ENCODE results near the gene C17orf75.

- TF ChIP-seq, protein P1, sequence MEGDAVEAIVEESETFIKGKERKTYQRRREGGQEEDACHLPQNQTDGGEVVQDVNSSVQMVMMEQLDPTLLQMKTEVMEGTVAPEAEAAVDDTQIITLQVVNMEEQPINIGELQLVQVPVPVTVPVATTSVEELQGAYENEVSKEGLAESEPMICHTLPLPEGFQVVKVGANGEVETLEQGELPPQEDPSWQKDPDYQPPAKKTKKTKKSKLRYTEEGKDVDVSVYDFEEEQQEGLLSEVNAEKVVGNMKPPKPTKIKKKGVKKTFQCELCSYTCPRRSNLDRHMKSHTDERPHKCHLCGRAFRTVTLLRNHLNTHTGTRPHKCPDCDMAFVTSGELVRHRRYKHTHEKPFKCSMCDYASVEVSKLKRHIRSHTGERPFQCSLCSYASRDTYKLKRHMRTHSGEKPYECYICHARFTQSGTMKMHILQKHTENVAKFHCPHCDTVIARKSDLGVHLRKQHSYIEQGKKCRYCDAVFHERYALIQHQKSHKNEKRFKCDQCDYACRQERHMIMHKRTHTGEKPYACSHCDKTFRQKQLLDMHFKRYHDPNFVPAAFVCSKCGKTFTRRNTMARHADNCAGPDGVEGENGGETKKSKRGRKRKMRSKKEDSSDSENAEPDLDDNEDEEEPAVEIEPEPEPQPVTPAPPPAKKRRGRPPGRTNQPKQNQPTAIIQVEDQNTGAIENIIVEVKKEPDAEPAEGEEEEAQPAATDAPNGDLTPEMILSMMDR (IDR thresholded peaks at IDR 0.05 in 2 of 3, conservative IDR thresholded peaks at IDR 0.05 in 1 of 3; ENCODE audit: borderline replicate concordance in 1 of 3, insufficient read depth in 1 of 3, low read depth in 2 of 3, low read length in 2 of 3), result no peak
- TF ChIP-seq, protein P2, sequence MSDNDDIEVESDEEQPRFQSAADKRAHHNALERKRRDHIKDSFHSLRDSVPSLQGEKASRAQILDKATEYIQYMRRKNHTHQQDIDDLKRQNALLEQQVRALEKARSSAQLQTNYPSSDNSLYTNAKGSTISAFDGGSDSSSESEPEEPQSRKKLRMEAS (IDR thresholded peaks at IDR 0.05), result no peak
- TF ChIP-seq POLR2AphosphoS5 (IDR thresholded peaks at IDR 0.05; ENCODE audit: low read depth, low read length), result no peak
- no peak for TF ChIP-seq POLR2A (IDR thresholded peaks at IDR 0.05; ENCODE audit: borderline replicate concordance, extremely low read depth, insufficient read depth, insufficient read length)
- TF ChIP-seq, protein P3, sequence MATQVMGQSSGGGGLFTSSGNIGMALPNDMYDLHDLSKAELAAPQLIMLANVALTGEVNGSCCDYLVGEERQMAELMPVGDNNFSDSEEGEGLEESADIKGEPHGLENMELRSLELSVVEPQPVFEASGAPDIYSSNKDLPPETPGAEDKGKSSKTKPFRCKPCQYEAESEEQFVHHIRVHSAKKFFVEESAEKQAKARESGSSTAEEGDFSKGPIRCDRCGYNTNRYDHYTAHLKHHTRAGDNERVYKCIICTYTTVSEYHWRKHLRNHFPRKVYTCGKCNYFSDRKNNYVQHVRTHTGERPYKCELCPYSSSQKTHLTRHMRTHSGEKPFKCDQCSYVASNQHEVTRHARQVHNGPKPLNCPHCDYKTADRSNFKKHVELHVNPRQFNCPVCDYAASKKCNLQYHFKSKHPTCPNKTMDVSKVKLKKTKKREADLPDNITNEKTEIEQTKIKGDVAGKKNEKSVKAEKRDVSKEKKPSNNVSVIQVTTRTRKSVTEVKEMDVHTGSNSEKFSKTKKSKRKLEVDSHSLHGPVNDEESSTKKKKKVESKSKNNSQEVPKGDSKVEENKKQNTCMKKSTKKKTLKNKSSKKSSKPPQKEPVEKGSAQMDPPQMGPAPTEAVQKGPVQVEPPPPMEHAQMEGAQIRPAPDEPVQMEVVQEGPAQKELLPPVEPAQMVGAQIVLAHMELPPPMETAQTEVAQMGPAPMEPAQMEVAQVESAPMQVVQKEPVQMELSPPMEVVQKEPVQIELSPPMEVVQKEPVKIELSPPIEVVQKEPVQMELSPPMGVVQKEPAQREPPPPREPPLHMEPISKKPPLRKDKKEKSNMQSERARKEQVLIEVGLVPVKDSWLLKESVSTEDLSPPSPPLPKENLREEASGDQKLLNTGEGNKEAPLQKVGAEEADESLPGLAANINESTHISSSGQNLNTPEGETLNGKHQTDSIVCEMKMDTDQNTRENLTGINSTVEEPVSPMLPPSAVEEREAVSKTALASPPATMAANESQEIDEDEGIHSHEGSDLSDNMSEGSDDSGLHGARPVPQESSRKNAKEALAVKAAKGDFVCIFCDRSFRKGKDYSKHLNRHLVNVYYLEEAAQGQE (IDR thresholded peaks at IDR 0.05; ENCODE audit: low read depth), result no peak
- TF ChIP-seq ZFX (IDR thresholded peaks at IDR 0.05), result no peak
- no peak for TF ChIP-seq EGR1 (IDR thresholded peaks at IDR 0.05; ENCODE audit: low read depth)
- no peak for TF ChIP-seq TCF7L2 (IDR thresholded peaks at IDR 0.05; ENCODE audit: borderline replicate concordance, extremely low read depth, insufficient read depth, insufficient read length)
- TF ChIP-seq YY1 (IDR thresholded peaks at IDR 0.05; ENCODE audit: extremely low read depth, insufficient replicate concordance, low read depth, low read length), result no peak
- TF ChIP-seq CEBPB (IDR thresholded peaks at IDR 0.05; ENCODE audit: low read depth), result no peak
- no peak for TF ChIP-seq JUND (IDR thresholded peaks at IDR 0.05)
- TF ChIP-seq ELF1 (IDR thresholded peaks at IDR 0.05; ENCODE audit: borderline replicate concordance, low read depth), result no peak
- no peak for TF ChIP-seq RAD21 (IDR thresholded peaks at IDR 0.05; ENCODE audit: low read depth)
- TF ChIP-seq SRF (IDR thresholded peaks at IDR 0.05; ENCODE audit: low read depth), result no peak
Observed at GRCh38 chr17:32350666-32351418, 8.9 kb upstream of the C17orf75 start.

Measured in HCT116 (cell line).